ENCODE measurements around the gene TGFB1. TPM values are rescaled to one million over a fixed set of nuclear protein-coding genes. Genes with fewer than 3 reads are reported as not detected.

Gene TGFB1
- total and polyA plus RNA-seq, 9 of the 15 experiments (the other 6 are each of a cell fraction or from before 2014, with no cell fraction given) = 0.24 to 159 (median 17.2) TPM

DNA sequence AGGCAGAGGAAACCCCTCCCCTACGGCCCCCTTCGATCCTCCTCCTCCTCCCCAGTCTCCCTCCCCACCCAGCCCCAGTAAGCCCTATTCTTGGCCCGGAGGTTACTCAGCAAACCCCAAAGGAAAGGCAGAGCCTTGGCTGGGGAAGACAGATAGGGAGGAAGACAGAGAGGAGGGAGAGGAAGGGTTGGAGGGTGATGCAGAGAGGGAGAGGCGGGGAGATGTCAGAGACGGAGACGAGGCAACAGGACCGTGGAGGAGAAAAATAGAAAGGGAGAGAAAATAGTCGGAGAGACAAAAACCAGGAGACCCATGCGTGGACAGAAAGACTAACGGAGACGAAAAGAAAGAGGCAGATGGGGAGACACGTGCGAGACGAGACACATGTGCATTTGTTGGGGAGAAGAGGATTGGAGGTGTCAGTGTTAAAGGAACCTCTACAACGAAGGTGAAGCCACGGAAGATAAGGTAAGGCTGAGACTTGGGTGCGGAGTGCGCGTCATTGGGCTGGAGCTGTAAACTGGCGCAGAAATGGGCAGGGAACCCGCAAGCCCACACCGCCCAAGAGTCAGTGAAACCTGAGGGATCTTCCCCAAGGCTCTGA, 2.9 kb downstream of the TGFB1 start:
- Histone ChIP-seq H3K36me3 (ENCODE audit: control insufficient read depth, insufficient read depth, low read length) (peaks cover 50% of the 10 kb centered on the region), H3K4me1 (replicated peaks in 1 of 2; ENCODE audit: control insufficient read depth in 2 of 2, insufficient read depth in 2 of 2, low read length in 2 of 2) (peaks cover 11 to 44% of the 10 kb centered on the region in 2 experiments), H3K9me1 (ENCODE audit: control insufficient read depth, insufficient read depth, low read length) (no peaks in the 10 kb centered on the region), H3K27me3 (ENCODE audit: control insufficient read depth in 2 of 2, insufficient read depth in 2 of 2, low read length in 2 of 2) (no peaks in the 10 kb centered on the region), H2AFZ (ENCODE audit: low read depth, low read length) (peak overlapping the region; percentile 68; the same call in 1 of the 2 replicates), H3K9ac (ENCODE audit: insufficient read depth in 1 of 2, low read depth in 2 of 2, low read length in 2 of 2) (peak overlapping the region; percentile 85 to 99), H3K4me2 (ENCODE audit: insufficient read depth, low read length) (peak overlapping the region; percentile 100), H3K27ac (ENCODE audit: extremely low read depth, low read depth, low read length) (peak overlapping the region; percentile 93), H3K4me3 (peak overlapping the region; percentile 98), H4K20me1 (replicated peaks; ENCODE audit: control insufficient read depth, insufficient read depth, low read length) (peaks cover 17% of the 10 kb centered on the region), H3K79me2 (ENCODE audit: control insufficient read depth, insufficient read depth, low read length) (peaks cover 77% of the 10 kb centered on the region), H3K9me3 (replicated peaks; ENCODE audit: control insufficient read depth, insufficient read depth, low read depth, low read length) (no peaks in the 10 kb centered on the region)
- ChIA-PET POLR2A (interaction anchor here (1.1 to 3.1 kb wide), 9 partner anchors 9 to 147 kb away, joined by 3 to 20 read pairs (median 4); partner anchors contain the start of gene B9D2), CTCF (ENCODE audit: low intra/inter-chr PET ratio) (no interaction called here)
- DNase-seq (ENCODE audit: extremely low read depth in 1 of 4, low spot score in 3 of 4) = peak; percentile 67 to 91 (median 78)
- intact Hi-C loops (cut with micrococcal nuclease) (loop anchor here (5.0 kb wide), 2 partner anchors 44 to 89 kb away; partner anchors contain the start of gene HNRNPUL1), in situ Hi-C loops (cut with MboI) (no loop called here)
- TSS peak; percentile 66 for BruUV-seq (replicated peaks)
- FAIRE-seq = peak; percentile 94
- peak; percentile 58 for ATAC-seq
- under 1% methylated on average over 16 of the region's 22 CpGs for WGBS (ENCODE audit: insufficient coverage, low coverage, missing lambda C conversion rate)
- TF ChIP-seq NFIC (IDR thresholded peaks at IDR 0.05) (peak; percentile 43), NR2C1 (IDR thresholded peaks at IDR 0.05) (no peak), NR2C1 (tag; IDR thresholded peaks at IDR 0.05) (no peak), MXI1 (IDR thresholded peaks at IDR 0.05; ENCODE audit: low read depth, low read length) (peak; percentile 61; the same call in 1 of the 2 replicates), RBM22 (IDR thresholded peaks at IDR 0.05; ENCODE audit: low read depth, low read length, poor library complexity, severe bottlenecking) (no peak), CSDE1 (IDR thresholded peaks at IDR 0.05) (peak in 1 of 2 experiments; percentile 33; a peak in 1 of 4 replicates), GMEB1 (CRISPR knock-in tag; IDR thresholded peaks at IDR 0.05) (no peak), ZNF717 (CRISPR knock-in tag; IDR thresholded peaks at IDR 0.05) (no peak)
- TF ChIP-seq, protein P1, sequence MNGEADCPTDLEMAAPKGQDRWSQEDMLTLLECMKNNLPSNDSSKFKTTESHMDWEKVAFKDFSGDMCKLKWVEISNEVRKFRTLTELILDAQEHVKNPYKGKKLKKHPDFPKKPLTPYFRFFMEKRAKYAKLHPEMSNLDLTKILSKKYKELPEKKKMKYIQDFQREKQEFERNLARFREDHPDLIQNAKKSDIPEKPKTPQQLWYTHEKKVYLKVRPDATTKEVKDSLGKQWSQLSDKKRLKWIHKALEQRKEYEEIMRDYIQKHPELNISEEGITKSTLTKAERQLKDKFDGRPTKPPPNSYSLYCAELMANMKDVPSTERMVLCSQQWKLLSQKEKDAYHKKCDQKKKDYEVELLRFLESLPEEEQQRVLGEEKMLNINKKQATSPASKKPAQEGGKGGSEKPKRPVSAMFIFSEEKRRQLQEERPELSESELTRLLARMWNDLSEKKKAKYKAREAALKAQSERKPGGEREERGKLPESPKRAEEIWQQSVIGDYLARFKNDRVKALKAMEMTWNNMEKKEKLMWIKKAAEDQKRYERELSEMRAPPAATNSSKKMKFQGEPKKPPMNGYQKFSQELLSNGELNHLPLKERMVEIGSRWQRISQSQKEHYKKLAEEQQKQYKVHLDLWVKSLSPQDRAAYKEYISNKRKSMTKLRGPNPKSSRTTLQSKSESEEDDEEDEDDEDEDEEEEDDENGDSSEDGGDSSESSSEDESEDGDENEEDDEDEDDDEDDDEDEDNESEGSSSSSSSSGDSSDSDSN (IDR thresholded peaks at IDR 0.05; ENCODE audit: borderline replicate concordance in 1 of 2, low read depth in 2 of 2, low read length in 2 of 2) = peak; percentile 73 to 94; a peak in 3 of 4 replicates
